ENCODE data around the gene PPIP5K1. TPM values are rescaled to one million over a fixed set of nuclear protein-coding genes. Genes with fewer than 3 reads are reported as not detected.
"Not testable (repeated sequence)": the region's sequence is repeated elsewhere in the genome, so short reads cannot be mapped to it uniquely, and the experiment has no call there.

Gene PPIP5K1
- total RNA-seq, 1 donor from 2014 or later = 31.6 TPM

GRCh38 chr15:43547539-43547938 lies 42.5 kb downstream of the PPIP5K1 start:
- H3K9me3 ChIP-seq = peaks cover 7% of the 10 kb centered on the region
- no peak for ATAC-seq
- DNase-seq = no peak
- no peaks in the 10 kb centered on the region for H3K4me1 ChIP-seq
- H3K36me3 ChIP-seq = peaks cover 4% of the 10 kb centered on the region
- H3K4me3 ChIP-seq = no peak overlapping the region
- H3K27ac ChIP-seq = no peak overlapping the region
- intact Hi-C loops (cut with DNase I) = no loop called here
- TF ChIP-seq CTCF (IDR thresholded peaks at IDR 0.05) = no peak
- H3K27me3 ChIP-seq (ENCODE audit: low read depth) = no peaks in the 10 kb centered on the region

DNA sequence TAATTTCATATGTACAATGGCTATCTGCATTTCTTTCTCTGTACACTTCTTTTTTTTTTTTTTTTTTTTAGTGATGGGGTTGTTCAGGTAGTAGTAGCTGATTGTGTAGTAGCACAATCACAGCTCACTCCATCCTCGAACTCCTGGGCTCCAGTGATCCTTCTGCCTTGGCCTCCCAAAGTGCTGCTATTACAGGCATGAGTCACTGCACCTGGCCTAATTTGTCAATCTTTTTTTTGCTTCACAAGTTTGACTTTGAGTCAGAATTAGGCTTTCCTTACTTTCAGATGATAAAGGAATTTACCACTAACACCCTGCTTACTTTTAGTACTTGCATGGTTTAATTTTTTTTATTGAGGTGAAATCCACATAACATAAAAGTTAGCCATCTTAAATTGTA lies 44.6 kb downstream of the PPIP5K1 start:
- intact Hi-C loops (cut with DNase I) = no loop called here
- Histone ChIP-seq H3K4me3 (no peak overlapping the region), H3K27ac (no peak overlapping the region), H3K4me1 (no peaks in the 10 kb centered on the region), H3K36me3 (no peaks in the 10 kb centered on the region), H3K27me3 (ENCODE audit: low read depth) (no peaks in the 10 kb centered on the region), H3K9me3 (peaks cover 7% of the 10 kb centered on the region)
- no peak for TF ChIP-seq CTCF (IDR thresholded peaks at IDR 0.05)
- no peak for DNase-seq
- no peak for ATAC-seq

- Histone ChIP-seq H3K4me3 (no peak overlapping the region), H3K9me3 (peaks cover 7% of the 10 kb centered on the region), H3K4me1 (no peaks in the 10 kb centered on the region), H3K27ac (no peak overlapping the region), H3K36me3 (no peaks in the 10 kb centered on the region), H3K27me3 (ENCODE audit: low read depth) (no peaks in the 10 kb centered on the region)
- TF ChIP-seq CTCF (IDR thresholded peaks at IDR 0.05) = no peak
- intact Hi-C loops (cut with DNase I) = no loop called here
- ATAC-seq = no peak
- DNase-seq = no peak
These were observed 45.7 kb downstream of the PPIP5K1 start for GRCh38 chr15:43544266-43544665.

DNA sequence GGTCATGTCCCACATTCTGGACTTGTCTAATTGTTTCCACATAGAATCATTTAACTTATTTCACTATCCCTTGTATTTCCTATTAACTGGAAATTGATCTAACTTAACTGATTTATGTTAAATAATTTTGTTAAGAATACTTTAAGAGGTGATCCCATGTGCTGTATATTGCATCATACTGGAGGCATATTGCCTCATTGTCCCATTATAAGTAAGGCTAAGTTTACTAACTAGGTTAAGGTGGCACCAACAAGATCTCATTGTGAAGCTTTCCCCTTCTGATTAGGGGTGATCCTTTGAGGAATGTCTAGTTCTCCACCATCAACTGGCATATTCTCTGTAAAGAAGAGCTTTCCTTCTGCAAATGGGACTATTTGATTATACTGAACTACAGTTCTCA lies 48.2 kb downstream of the PPIP5K1 start:
- no peak for DNase-seq
- intact Hi-C loops (cut with DNase I) = no loop called here
- Histone ChIP-seq H3K27me3 (ENCODE audit: low read depth) (no peaks in the 10 kb centered on the region), H3K4me3 (no peak overlapping the region), H3K27ac (no peak overlapping the region), H3K36me3 (no peaks in the 10 kb centered on the region), H3K9me3 (no peaks in the 10 kb centered on the region), H3K4me1 (no peaks in the 10 kb centered on the region)
- no peak for ATAC-seq
- no peak for TF ChIP-seq CTCF (IDR thresholded peaks at IDR 0.05)

GRCh38 chr15:43538091-43538490 lies 51.9 kb downstream of the PPIP5K1 start:
- no peak overlapping the region for H3K4me3 ChIP-seq
- TF ChIP-seq CTCF (IDR thresholded peaks at IDR 0.05) = no peak
- H3K27me3 ChIP-seq (ENCODE audit: low read depth) = no peaks in the 10 kb centered on the region
- intact Hi-C loops (cut with DNase I) = no loop called here
- no peaks in the 10 kb centered on the region for H3K9me3 ChIP-seq
- DNase-seq = no peak
- H3K4me1 ChIP-seq = no peaks in the 10 kb centered on the region
- peaks cover 10% of the 10 kb centered on the region for H3K36me3 ChIP-seq
- H3K27ac ChIP-seq = no peak overlapping the region
- ATAC-seq = no peak

GRCh38 chr15:43534897-43535296 lies 55.1 kb downstream of the PPIP5K1 start:
- ATAC-seq (no peak), DNase-seq (no peak)
- peaks cover 10% of the 10 kb centered on the region for H3K36me3 ChIP-seq
- H3K27me3 ChIP-seq (ENCODE audit: low read depth) = no peaks in the 10 kb centered on the region
- no peak overlapping the region for H3K4me3 ChIP-seq
- no peaks in the 10 kb centered on the region for H3K4me1 ChIP-seq
- no peak overlapping the region for H3K27ac ChIP-seq
- no peaks in the 10 kb centered on the region for H3K9me3 ChIP-seq
- intact Hi-C loops (cut with DNase I) = no loop called here
- no peak for TF ChIP-seq CTCF (IDR thresholded peaks at IDR 0.05)

GRCh38 chr15:43532826-43533225 lies 57.2 kb downstream of the PPIP5K1 start:
- H3K4me3 ChIP-seq; H3K4me1 ChIP-seq; DNase-seq; ATAC-seq; H3K27ac ChIP-seq; intact Hi-C loops (cut with DNase I); H3K9me3 ChIP-seq; H3K27me3 ChIP-seq (ENCODE audit: low read depth): not testable (repeated sequence)
- H3K36me3 ChIP-seq = peaks cover 10% of the 10 kb centered on the region

Measured in lower lobe of right lung (tissue), 2 donors.